Stimulated activated naive CD8-positive, alpha-beta T cell treated with anti-CD3 and anti-CD28 coated beads, Interleukin-15, Interleukin-2, amounts not matched to agents 100 U/mL and 50 U/mL, for 24 hours (primary cell): ENCODE data around the gene DCK.
"Not testable (repeated sequence)": the region's sequence is repeated elsewhere in the genome, so short reads cannot be mapped to it uniquely, and the experiment has no call there.

ENCODE experiments used
- ATAC-seq: fragments of 150-1000 bp; cut with Tn5 transposase; one replicate; pipeline ENCODE4 v1.10.0; 2021
- DNase-seq: peaks from one replicate; pipeline ENCODE4 v3.0.0; 2021

Gene DCK

DNA sequence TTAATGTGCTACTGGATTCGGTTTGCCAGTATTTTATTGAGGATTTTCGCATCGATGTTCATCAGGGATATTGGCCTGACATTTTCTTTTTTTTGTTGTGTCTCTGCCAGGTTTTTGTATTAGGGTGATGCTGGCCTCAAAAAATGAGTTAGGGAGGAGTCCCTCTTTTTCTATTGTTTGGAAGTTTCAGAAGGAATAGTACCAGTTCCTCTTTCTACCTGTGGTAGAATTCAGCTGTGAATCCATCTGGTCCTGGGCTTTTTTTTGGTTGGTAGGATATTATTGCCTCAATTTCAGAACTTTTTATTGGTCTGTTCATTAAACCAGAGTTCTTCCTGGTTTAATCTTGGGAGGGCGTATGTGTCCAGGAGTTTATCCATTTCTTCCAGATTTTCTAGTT, 7.9 kb downstream of the DCK start:
- not testable (repeated sequence) for DNase-seq, ATAC-seq

DNA sequence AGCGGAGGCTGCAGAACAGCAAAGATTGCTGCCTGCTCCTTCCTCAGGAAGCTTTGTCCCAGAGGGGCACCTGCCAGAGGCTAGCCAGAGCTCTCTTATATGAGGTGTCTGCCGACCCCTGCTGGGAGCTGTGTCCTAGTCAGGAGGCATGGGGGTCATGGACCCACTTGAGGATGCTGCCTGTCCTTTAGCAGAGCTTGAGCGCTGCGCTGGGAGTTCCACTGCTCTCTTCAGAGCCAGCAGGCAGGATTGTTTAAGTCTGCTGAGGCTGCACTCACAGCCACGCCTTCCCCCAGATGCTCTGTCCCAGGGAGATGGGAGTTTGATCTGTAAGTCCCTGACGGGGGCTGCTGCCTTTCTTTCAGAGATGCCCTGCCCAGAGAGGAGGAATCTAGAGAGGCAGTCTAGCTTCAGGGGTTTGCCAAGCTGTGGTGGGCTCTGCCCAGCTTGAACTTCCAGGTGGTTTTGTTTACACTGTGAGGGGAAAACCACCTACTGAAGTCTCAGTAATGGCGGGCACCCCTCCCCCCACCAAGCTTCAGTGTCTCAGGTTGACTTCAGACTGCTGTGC, 10.9 kb downstream of the DCK start:
- peak; percentile 63 for DNase-seq
- peak; percentile 51 for ATAC-seq

DNA sequence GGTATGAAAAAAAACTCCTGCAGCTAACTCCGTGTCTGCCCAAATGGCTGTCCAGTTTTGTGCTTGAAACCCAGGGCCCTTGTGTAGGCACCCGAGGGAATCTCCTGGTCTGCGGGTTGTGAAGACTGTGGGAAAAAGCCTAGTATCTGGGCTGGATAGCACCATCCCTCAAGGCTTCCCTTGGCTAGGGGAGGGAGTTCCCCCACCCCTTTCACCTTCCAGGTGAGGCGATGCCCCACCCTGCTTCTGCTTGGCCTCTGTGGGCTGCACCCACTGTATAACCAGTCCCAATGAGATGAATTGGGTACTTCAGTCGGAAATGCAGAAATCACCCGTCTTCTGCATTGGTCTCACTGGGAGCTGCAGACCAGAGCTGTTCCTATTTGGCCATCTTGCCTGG, 11.6 kb downstream of the DCK start:
- not testable (repeated sequence) for ATAC-seq, DNase-seq

DNA sequence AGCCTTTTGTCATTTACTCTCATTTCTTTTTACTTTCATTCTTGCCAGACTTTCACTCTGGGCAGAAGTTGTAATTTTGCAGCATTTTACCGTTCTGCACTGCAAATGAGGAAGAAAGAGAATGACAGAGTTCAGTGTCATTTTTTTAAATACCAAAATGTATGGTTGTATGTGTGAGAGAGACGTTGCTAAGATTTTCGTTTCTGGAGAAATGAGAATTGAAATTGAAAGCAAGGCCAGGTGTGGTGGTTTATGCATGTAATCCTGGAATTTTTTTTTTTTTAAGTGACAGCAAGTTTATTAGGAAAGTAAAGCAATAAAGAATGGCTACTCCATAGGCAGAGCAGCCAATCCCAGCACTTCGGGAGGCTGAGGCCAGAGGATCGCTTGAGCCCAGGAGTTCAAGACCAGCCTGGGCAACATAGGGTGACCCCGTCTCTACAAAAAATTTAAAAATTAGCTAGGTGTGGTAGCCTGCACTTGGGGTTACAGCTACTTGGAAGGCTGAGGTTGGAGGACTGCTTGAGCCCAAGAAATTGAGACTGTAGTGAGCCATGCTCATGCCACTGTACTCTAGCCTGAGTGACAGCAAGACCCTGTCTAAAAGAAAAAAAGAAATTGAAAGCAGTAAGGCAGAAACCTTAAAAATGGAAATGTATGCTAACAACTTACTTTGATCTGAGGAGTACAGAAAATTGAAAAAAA, 12.9 kb downstream of the DCK start:
- DNase-seq (no peak), ATAC-seq (peak; percentile 70)

DNA sequence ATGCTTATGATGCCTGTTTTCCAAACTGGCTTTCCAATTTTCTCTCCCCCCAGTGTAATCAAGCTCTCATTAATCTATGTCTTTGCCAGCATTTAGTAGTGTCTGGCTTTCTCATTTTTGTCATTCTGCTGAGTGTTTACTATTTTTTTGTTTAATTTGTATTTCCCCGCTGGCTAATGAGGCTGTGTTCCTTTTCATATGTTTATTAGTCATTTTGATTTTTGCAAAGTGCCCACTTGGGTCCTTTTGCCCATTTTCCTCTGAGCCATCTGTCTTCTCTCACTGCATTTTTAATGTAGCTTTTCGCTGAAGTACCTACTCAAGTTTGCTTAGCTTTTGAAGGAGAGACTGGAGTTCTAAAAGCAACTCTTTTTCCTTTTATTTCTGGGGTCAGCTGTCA, 14.7 kb downstream of the DCK start:
- ATAC-seq (no peak), DNase-seq (no peak)

DNA sequence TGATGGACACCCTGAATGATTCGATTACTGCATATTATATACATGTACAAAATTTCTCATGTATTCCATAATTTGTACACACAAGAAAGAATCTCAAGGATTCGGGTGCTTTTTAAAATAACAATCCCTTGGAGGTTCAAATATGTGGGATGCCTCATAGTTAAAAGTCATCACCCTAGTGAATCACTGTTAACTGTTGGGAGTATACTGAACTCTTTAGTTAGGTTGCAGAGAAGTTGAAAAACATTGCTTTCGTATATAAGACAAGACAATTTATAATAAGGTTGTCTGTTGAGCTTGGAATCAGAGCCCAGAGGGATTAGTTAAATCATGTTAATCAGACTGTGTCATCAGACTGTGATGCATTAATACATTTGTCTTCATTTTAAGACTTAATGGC, 15.6 kb downstream of the DCK start:
- ATAC-seq (no peak), DNase-seq (no peak)

DNA sequence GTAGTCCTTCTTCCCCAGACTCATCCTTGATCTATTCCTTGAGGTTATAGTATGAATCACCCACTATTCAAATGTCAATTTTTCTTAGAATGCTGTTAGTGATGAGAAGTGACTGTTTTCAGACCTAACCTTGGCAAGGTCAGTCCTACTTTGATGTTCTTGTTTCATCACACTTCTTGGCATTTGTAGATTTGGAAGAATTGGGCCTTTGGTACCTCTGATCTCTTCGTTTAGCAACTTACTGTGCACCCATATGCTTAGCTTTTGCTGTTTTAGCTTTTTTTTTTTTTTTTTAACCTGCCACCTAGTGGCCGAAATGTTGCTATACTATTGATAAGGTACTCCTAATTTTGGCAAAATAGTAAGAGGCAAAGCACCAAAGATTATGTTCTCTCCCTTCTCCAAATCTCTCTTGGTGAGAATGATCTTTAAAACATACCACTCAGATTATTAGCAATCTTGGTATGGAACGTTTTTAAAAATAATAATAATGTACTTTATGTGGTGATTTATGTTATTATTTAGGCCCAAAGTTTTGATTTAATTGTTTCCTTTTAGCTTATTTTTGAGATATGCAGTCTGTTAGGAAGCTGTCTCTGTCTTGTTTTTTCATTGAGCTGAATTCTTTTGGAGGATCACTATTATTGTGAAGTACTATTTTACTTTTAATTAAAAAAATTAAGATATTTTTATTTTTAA, 16.6 kb downstream of the DCK start:
- DNase-seq: no peak
- peak; percentile 67 for ATAC-seq

DNA sequence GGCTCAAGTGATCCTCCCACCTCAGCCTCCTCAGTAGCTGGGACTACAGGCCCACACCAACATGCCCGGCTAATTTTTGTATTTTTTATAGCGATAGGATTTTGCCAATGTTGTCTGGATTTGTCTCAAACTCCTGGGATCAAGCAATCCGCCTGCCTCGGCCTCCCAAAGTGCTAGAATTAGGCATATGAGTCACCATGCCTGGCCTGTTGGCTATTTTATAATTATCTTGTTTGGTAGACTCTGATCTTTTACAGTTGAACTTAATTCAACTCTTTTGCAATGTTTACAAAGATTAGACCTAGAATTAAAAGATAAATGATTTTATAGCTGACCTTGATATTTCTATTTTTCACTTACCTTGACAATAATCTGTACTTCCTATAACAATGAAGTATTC, 18.0 kb downstream of the DCK start:
- DNase-seq (no peak), ATAC-seq (no peak)

DNA sequence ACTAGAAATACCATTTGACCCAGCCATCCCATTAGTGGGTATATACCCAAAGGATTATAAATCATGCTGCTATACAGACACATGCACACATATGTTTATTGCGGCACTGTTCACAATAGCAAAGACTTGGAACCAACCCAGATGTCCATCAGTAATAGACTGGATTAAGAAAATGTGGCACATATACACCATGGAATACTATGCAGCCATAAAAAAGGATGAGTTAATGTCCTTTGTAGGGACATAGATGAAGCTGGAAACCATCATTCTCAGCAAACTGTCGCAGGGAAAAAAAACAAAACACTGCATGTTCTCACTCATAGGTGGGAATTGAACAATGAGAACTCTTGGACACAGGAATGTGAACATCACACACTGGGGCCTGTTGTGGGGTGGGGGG, 23.9 kb downstream of the DCK start:
- not testable (repeated sequence) for ATAC-seq, DNase-seq

DNA sequence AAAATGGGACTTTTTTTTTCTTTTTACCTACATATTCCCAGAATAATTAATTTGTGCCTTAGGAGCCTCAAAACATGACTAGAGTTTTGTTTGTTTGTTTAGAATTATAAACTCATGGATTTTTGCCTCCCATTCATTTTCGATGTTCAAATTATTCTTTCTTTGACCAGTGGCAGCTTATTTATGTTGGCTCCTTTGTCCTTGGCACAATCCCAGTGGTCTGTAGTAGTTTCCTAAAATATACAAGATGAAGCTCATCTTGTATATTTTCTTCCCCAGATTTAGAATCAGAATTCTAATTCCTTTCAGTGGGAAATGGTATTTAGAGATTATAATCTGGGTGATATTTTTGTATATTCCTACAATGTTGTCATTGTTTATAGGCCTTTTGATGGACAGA, 27.2 kb downstream of the DCK start:
- DNase-seq (no peak), ATAC-seq (no peak)

DNA sequence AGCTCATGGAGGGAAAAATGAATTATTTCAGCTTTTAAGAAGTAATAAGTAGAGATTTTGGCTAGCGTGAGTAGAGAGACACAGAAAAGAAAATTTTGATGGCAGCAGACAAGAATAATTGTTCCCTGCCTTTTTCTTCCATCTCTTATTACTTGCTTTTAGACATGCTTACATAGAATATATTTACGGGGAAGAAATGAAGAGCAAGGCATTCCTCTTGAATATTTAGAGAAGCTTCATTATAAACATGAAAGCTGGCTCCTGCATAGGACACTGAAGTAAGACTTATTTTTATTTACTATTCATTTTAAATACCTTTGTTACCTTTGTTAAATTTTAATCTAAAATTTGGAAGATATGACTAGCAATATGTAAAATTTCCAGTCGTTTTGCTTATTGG, 32.2 kb downstream of the DCK start:
- ATAC-seq (no peak), DNase-seq (no peak)

DNA sequence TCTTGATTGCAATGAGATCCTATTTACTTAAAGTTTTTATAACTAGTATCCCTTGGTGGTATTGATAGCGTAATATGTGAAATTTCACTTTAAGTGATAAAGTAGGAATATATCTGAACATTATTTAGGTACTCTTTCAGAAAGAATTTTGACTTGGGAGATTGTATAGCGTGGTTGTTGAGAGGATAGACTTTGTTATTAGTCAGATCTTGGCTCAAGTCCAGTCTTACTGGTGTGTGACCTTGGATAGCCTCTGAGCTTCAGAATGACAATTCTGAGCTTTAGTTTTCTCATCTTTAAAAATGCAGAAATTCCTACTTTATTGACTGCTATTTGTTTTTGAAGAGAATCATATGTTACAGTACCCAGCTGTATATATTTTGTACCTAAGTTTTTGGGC, 32.6 kb downstream of the DCK start:
- DNase-seq (no peak), ATAC-seq (no peak)

DNA sequence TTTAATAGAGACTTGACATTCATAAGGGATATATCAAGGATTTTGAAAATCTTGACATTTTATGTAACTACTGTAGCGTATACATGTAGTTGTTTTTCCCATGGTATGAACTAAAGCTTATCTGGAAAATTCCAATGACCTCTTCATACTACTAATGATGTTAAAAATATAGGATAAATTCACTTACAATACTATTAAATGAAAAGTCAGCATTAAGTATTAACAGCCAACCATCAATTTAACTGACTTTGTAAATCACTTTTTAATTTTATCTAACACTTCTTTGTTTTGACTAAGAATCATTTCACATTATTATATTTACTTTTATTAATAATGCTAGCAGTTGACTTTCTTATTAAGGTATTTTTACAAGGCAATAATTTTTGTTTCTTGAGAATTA, 34.2 kb downstream of the DCK start:
- ATAC-seq (no peak), DNase-seq (no peak)

DNA sequence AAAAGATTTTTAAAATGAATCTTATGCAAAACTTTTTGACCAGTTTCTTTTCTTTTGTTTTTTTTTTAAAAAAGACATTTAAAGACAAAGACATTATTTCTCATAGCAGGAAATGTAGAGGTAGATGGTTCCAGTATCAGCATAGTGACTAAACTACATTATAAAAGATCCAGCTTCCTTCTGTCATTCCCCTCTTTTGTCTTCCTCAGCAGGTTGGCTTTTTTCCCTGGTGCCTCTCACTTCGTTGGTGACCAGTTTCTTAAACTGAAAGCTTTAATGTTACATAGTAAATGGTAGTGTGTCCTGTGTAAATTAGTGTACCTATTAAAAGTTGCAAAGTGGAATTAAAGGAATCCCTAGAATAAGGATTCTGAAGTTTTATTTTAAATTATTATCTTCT, 36.1 kb downstream of the DCK start:
- no peak for ATAC-seq
- DNase-seq: no peak

DNA sequence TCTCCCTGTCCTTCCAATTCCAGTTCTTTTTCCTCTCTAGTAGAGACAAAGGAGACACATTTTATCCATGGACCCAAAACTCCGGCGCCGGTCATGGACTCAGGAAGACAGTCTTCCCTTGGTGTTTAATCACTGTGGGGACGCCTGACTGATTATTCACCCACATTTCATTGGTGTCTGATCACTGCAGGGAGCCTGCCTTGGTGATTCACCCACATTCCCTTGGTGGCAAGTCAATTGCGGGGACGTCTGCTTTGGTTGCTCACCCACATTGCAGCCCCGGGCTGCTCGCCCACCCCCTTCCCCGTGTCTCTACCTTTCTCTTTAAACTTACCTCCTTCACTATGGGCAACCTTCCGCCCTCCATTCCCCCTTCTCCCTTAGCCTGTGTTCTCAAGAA, 38.7 kb downstream of the DCK start:
- not testable (repeated sequence) for DNase-seq, ATAC-seq

DNA sequence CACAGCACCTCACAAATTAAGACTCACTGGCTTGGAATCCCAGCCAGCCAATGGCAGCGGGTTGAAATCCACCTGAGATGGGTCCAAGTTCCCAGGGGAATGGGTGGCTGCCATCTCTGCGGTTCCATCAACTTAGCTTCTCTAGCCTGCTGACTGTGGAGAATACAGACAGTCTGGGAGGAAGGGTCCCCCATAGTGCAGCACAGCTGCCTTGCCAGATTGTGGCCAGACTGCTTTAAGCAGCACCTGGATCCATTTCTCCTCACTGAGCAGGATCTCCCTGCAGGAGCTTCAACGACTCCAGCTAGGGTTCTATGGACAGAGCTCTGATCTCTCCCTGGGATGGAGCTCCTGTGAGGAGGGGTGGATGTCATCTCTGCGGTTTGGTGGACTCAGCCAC, 51.8 kb downstream of the DCK start:
- DNase-seq: no peak
- ATAC-seq: no peak

DNA sequence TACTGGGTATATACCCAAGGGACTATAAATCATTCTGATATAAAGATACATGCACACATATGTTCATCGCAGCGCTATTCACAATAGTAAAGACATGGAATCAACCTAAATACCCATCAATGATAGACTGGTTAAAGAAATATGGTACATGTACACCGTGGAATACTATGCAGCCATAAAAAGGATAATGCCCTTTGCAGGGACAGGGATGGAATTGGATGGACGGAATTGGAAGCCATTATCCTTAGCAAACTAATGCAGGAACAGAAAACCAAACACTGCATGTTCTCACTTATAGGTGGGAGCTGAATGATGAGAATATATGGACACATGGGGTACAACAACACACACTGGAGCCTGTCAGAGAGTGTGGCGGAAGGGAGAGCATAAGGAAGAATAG, 55.9 kb downstream of the DCK start:
- ATAC-seq: no peak
- DNase-seq: no peak

DNA sequence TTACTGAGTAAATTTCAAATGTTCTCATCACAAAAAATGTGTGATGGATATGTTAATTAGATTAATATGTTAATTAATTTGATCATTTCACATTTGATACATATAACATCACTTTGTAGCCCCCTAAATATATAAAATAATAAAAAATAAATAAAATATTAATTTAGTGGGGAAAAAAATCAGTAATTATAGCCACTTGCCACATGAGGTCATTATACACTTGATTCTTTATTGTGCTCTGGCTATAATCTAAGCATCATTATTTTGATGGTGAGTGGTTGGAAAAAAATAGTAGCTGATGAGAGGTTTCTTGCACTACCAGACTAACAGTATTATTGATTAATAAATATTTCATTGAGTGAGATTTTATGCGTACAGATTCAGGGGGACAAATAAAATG, 57.4 kb downstream of the DCK start:
- ATAC-seq (no peak), DNase-seq (no peak)

DNA sequence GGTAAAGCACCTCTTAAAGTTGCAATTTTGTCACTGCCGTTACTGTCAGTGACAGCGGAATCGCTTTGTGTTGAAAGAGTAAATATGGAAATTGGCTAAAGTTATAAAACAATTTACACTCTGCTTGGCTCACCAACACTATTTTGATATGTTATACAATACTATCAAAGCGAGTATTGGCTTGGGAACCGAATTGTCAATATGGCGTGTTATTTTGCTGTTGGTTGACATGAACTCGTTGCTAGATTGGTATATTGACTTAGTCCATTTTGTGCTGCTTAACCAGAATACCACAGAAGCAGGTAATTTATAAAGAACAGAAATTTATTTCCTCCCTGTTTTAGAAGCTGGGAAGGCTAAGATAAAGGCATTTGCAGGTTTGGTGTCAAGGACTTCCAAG, 58.6 kb downstream of the DCK start:
- ATAC-seq (no peak), DNase-seq (no peak)

DNA sequence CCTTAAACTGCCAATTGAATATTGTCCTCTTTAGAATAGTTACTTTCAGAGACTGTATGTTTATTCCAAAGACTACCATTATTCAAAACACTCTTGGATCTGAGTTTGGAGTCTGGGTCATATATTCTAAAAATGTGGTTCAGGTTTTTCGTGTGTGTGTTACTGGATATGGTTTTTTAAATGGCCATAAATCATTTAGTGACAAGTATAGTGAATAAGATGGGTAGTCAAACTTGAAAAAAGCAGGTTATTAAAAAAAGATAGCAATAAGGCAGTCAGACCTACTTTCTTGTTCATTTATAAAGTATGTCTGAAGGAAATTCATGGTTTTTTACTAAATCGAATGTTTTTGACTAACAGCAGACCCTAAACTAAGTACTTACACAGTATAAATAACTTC, 59.3 kb downstream of the DCK start:
- no peak for ATAC-seq
- DNase-seq: no peak

DNA sequence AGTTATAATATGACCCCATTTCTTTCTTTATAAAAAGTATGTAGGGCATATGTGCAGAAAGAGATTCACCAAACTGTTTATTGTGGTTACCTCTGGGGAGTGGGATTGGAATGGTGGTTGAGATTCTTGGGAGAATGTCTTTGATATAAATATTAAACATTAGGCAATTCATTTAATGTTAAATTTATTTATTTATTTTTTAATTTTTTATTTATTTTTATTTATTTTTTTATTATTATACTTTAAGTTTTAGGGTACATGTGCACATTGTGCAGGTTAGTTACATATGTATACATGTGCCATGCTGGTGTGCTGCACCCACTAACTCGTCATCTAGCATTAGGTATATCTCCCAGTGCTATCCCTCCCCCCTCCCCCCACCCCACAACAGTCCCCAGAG, 60.2 kb downstream of the DCK start:
- not testable (repeated sequence) for ATAC-seq, DNase-seq

DNA sequence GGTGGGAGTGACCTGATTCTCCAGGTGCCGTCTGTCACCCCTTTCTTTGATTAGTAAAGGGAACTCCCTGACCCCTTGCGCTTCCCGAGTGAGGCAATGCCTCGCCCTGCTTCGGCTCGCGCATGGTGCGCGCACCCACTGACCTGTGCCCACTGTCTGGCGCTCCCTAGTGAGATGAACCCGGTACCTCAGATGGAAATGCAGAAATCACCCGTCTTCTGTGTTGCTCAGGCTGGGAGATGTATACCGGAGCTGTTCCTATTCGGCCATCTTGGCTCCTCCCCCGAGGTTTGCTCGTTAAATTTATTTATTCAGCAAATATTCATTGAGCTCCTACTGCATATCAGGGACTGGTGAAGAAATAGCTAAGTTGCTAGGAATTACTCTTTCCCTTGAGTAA, 66.1 kb downstream of the DCK start:
- DNase-seq, ATAC-seq: not testable (repeated sequence)

DNA sequence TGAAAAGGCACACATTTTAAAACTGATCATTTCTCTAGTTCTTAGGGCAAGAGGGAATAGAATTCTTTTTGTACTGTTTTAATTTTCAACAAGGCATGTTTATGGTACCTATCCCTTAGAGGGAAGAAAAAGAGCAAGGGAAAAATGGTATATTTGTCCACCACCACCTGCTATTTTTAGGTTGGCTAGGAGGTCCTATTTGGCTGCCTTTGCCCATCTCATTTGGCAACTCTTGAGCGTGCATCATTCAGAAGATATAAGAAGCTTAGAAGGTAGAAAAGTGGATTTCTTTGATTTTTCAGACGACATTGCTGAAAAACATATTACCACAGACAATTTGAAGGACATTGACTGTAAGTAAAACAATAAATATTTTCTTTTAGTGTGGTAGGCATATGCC, 69.0 kb downstream of the DCK start:
- ATAC-seq: no peak
- DNase-seq: no peak

DNA sequence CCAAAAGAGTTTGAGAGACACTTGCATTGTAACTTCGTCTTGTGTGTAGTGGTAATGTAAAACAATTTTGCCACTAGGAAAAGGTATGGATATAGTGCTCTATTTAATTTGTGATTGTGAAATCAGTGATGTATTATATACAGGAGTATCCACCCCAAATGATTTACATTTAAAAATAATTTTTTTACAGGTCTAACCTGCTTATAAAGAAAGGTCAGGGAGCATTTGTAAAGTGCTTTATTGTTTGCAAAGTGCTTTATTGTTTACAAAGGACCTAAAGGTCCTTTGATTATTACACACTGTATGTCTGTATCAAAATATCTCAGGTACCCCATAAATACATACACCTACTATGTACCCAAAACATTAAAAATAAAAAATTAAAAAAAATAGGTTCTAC, 70.3 kb downstream of the DCK start:
- ATAC-seq: no peak
- DNase-seq: no peak
